WI38 (cell line): ENCODE measurements around the gene C8A.

Experiments
- H3K4me3 ChIP-seq: 2 replicates; pipeline ENCODE4 v1.5.1; 2011; ENCODE audit warnings: low read depth, mild to moderate bottlenecking, control low read depth, low read length
- TF ChIP-seq, protein P1 (sequence below): IDR thresholded peaks from 2 replicates; pipeline ENCODE4 v1.5.1; 2012; ENCODE audit warnings: low read depth, mild to moderate bottlenecking, control low read depth, low read length

Gene C8A

DNA sequence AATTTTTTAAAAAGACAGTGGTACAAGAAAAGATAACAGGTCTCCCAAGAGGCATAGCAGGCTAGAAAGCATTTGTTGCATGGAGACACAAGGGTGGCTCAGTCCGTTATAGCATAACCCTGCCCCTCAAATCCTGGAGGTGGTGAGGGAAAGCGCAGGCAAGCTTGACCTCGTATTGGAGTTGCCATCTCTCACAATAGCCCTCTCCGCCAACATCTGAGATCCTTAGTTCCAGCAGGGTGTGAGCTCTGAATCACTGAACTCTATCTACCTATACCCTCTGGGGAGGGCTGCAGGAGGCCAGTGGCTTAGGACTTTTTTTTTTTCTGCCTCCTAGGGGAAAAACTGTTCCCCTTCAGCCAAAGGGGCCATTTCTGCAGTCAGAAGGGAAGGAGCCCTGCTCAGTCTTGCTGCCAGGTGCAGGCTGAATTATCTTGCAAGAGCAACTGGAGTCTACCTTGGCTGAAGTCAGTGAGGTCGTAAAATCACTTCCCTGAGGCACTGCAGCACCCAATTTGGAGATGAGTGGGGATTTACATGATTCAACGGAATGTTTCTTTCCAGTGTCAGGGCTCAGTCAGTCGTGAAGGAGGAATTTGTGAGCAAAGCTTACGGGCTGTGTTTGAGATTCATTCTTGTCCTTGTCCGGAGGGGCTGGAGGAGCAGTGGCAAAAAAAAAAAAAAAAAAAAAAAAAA lies 17.2 kb upstream of the C8A start:
- TF ChIP-seq, protein P1, sequence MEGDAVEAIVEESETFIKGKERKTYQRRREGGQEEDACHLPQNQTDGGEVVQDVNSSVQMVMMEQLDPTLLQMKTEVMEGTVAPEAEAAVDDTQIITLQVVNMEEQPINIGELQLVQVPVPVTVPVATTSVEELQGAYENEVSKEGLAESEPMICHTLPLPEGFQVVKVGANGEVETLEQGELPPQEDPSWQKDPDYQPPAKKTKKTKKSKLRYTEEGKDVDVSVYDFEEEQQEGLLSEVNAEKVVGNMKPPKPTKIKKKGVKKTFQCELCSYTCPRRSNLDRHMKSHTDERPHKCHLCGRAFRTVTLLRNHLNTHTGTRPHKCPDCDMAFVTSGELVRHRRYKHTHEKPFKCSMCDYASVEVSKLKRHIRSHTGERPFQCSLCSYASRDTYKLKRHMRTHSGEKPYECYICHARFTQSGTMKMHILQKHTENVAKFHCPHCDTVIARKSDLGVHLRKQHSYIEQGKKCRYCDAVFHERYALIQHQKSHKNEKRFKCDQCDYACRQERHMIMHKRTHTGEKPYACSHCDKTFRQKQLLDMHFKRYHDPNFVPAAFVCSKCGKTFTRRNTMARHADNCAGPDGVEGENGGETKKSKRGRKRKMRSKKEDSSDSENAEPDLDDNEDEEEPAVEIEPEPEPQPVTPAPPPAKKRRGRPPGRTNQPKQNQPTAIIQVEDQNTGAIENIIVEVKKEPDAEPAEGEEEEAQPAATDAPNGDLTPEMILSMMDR: no peak

DNA sequence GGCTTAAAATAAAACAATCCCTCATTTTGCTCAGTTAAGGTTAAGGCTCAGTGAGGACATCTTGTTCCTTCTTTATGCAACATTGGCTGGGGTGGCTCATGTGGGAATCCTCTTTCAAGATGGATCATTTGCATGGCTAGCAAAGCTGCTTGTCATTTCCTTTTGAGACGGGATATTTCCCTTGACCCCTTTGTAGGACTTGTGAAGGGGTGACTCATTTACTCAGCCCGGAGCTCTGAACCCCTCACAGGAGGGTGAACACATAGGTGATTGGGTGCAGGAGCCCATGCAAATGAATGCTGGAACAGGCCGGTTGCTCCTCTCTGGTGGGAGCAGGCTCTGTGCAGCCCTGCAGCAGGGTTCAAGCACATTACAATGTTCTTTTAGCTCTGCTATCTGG lies 15.8 kb upstream of the C8A start:
- TF ChIP-seq, protein P1: no peak
- H3K4me3 ChIP-seq: no peak overlapping the region

More for the DNA sequence above, 17.2 kb upstream of the C8A start:
- H3K4me3 ChIP-seq: no peak overlapping the region

DNA sequence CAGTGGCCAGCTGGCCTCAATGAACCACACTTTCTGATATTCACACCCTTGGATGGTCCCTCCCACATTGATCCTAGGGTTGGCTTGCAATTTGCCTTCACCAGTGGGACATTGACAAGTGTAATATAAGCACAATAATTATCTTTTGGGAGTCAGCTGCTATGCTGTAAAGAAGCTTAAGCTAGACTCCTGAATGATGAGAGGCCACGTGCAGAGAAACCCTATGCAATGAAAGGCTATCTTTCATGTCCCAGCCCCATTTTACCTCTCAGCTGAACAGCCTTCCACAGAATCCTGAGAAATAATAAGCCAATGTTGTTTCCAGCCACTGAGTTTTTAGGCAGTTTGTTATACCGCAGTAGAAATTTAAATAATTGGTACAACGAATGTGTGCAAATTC lies 11.1 kb upstream of the C8A start:
- no peak overlapping the region for H3K4me3 ChIP-seq
- TF ChIP-seq, protein P1: no peak

DNA sequence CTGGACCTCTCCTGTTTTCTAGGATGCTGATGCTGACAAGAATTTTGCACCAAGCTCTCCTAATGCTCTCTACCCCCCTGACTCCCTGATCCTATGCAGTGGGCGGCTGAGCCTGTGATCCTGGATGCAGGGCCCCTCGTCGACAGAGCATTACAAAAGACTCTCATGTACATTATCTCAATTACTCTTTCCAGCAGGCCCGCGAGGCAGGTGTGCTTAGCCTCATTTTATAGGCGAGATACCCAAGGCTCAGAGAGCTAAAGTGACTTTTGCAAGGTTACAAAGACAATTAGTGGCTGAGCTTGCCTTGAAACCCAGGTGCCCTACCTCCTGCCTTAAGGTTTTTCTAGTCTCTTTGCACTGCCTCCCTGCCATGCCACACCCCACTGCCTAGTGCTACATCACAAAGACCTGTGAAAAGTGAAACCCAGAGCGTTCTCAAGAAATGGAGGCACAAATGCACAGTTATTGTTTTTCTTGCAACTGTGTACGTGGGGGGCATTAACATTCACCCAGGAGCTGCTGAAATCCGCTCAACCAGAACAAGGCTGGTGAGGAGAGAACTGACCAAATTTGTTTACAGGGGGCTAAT lies 10.0 kb upstream of the C8A start:
- TF ChIP-seq, protein P1: no peak
- no peak overlapping the region for H3K4me3 ChIP-seq

DNA sequence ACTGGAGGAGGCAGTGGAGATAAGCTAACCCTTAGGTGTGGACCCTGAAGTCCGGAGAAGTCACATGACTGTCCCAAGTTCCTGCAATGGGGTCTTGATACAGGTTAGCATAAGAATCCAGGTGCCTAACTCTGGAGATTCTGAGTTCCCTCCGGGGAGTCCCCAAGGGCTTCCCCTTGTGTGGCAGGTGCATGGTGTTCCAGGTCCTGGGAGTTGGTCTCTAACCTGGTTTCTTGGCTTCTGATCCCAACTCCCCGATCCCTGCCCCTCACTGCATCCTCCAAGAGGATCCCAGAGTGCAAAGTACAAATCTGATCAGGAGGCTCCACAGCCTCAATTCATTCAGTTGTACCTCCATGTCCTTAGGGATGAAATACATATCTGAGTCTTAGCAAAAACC lies 9.3 kb upstream of the C8A start:
- H3K4me3 ChIP-seq: no peak overlapping the region
- TF ChIP-seq, protein P1: no peak

DNA sequence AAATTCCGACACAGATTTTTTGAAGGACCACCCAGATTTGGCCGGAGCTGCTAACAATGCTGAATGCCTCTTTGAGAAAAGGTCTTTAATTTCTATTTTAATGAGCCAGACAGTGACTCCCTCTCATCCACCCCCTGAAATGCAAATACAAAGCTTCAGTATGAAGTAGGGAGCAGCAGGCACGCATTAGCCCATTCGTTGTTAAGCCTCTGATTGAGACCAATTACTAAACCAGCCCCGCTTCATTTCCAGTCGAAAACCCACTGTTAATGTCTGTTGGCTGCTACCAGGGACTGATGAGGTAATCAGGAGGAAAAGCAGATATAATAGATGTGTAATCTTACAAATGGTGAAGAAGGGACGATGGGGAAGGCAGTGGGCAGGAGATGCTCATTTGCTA lies 4.8 kb upstream of the C8A start:
- TF ChIP-seq, protein P1: no peak
- no peak overlapping the region for H3K4me3 ChIP-seq

DNA sequence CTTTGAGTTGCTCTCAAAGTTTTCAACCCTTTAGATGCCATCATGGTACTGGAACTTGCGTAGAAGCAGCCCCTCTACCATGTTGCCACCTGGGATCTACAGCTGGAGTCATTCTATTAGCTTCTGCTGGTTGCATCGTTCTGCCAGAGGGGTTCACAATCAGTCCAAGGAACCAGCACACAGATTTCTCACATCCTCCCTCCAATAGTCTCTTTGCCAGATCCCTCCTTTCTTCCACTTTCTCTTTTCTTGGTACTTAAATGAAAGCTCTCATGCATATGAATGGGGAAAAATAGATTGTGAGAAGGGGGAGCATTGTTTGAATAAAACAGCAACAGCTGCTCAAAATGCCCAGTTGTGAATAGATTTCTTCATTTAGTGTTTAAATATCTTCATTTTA lies 4.2 kb upstream of the C8A start:
- TF ChIP-seq, protein P1: no peak
- H3K4me3 ChIP-seq: no peak overlapping the region
